Fibroblast of the conjunctiva (primary cell): ENCODE data around the gene KDM2A.
"Not testable (repeated sequence)": the region's sequence is repeated elsewhere in the genome, so short reads cannot be mapped to it uniquely, and the experiment has no call there.

Experiments used
- DNase-seq: peaks from one replicate; pipeline ENCODE4 v3.0.0-alpha.2; 2010; ENCODE audit warnings: low read depth

KDM2A gene

GRCh38 chr11:67238894-67239782, 120.1 kb downstream of the KDM2A start:
- DNase-seq = no peak

- peak; percentile 98 for DNase-seq
Observed at GRCh38 chr11:67239783-67240575, 120.9 kb downstream of the KDM2A start.

DNA sequence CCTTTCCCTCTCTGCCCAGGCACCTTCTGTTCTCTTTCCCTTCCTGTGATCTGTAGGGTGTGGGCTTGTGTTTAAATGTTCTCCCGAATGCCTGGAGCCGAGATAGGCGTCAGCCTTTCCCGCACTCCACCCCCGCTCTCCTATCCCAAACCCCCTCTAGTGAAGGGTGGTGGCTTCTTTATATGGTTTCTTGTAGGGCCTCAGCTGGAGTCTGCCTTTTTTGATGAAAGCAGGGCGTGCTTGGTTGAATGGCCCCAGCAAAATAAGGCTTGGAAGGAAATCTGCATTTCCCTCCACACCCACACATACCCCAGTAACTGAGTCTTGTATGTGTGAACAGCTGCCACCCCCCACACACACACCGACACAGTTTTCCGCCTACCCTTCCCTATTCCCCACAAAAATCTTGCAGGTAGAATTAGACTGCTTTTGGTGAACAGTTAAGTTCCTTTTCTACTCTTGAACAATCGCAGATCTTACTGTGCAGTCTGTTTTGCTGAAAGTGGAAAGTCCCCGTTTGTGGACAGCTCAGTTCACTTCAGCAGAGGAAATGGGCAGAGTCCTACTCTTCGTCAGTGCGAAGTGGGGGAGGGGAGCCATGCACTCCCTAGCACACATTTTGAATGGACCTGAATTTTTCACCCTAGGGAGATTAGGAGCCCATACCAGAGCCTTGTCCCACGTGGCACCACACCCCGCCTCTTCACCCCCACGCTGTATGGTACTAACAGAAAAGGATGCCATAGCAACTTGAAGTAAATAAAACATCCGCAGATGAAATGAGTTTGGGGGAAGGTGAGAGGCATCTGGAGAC, 121.7 kb downstream of the KDM2A start:
- DNase-seq = peak; percentile 65

GRCh38 chr11:67242548-67242947, 123.5 kb downstream of the KDM2A start:
- no peak for DNase-seq

- DNase-seq = no peak
Observed at GRCh38 chr11:67243051-67243450, 124.0 kb downstream of the KDM2A start.

DNA sequence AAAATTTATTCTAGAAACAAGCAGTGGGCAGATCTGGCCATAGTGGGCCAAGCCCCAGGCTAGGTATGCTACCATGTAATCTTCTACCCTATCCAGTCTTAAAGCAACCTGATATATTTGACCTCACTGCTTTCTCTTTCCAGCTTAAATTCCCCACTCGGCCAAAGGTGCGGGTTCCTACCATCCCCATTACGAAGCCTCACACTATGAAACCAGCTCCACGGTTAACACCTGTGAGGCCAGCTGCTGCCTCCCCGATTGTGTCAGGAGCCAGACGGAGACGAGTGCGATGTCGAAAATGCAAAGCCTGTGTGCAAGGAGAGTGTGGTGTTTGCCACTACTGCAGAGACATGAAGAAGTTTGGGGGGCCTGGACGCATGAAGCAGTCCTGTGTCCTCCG, 126.0 kb downstream of the KDM2A start:
- DNase-seq = no peak

DNA sequence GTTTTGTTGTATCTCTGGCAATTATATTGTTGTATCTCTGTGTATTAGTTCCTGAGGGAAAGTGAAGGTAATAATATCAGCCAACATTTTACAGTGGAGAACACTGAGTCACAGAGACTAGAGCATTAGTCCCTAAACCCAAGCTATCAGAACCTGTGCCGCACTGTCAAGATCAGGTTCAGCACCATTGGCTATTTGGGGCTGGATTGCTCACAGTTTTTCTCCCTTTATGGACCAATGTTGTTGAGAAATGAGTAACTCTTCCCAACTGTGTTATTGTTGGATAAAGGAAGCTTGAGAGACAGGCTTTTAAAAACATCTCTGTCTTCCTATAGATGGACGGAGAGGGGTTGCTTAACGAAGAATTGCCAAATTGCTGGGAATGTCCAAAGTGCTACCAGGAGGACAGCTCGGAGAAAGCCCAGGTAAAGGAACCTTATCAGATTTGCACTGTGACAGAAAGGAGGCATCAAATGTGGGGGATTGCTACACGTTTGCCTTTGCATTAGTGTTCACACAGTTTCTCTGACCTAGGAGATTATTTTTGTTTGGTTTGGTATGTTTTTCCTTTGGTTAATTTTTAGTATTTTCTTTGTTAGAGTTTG, 129.0 kb downstream of the KDM2A start:
- DNase-seq = no peak

- no peak for DNase-seq
Observed at GRCh38 chr11:67248653-67249052, 129.6 kb downstream of the KDM2A start.

DNA sequence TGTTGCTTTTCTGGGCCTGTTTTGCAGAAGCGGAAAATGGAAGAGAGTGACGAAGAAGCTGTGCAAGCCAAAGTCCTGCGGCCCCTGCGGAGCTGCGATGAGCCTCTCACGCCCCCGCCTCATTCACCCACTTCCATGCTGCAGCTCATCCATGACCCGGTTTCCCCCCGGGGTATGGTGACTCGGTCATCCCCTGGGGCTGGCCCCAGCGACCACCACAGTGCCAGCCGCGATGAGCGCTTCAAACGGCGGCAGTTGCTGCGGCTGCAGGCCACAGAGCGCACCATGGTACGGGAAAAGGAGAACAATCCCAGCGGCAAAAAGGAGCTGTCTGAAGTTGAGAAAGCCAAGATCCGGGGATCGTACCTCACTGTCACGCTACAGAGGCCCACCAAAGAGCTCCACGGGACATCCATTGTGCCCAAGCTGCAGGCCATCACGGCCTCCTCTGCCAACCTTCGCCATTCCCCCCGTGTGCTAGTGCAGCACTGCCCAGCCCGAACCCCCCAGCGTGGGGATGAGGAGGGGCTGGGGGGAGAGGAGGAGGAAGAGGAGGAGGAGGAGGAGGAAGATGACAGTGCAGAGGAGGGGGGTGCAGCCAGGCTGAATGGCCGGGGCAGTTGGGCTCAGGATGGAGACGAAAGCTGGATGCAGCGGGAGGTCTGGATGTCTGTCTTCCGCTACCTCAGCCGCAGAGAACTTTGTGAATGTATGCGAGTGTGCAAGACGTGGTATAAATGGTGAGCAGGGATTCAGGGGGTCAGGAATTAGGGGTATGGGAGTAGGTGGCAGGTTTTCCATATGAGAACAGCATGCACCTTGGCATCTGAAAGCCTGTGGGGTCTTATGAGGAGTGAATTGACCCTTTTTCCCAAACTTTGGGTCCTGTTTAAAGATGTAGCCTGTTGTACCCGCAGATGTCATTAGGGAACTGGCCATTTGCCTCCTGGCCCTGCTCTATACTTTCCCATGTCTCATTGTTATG, 131.3 kb downstream of the KDM2A start:
- DNase-seq = no peak

DNA sequence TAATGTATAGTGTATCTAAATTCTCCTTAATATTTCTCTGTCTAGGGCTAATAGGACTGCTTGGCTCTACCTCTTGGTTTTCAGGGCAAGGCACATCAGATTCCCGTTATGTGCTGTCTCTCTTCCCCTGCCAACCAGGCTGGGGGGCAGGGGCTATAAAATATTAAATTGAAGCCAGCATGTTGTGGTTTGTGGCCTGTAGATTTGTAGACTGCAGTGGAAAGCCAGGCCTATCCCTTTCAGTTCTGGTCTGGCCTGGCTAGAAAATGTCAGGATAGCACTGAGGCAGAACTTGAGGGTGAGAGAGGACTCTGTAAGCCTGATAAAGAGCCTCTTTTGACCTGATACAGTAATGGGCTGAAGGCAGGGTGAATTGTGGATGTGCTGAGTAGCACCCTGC, 132.8 kb downstream of the KDM2A start:
- no peak for DNase-seq

DNA sequence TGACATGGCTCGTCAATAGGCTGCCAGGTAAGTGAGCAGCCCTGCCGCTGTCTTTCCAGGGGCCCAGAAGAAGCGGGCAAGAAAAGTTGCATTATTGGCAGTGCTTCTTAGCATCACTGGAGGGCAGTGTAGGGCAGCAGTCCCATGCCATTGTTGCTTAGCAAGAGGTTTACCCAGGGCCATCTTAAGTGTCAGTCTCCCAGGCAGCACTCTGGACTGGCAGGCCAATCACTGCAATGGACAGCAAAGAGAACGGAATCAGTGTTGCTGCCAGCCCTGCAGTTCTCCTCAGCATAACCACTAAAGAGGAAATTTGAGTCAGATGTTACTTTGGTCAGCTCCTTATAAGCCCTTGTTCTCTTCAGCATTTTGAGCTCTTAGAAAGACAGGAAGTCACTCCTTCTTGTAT, 133.8 kb downstream of the KDM2A start:
- DNase-seq = peak; percentile 46

DNA sequence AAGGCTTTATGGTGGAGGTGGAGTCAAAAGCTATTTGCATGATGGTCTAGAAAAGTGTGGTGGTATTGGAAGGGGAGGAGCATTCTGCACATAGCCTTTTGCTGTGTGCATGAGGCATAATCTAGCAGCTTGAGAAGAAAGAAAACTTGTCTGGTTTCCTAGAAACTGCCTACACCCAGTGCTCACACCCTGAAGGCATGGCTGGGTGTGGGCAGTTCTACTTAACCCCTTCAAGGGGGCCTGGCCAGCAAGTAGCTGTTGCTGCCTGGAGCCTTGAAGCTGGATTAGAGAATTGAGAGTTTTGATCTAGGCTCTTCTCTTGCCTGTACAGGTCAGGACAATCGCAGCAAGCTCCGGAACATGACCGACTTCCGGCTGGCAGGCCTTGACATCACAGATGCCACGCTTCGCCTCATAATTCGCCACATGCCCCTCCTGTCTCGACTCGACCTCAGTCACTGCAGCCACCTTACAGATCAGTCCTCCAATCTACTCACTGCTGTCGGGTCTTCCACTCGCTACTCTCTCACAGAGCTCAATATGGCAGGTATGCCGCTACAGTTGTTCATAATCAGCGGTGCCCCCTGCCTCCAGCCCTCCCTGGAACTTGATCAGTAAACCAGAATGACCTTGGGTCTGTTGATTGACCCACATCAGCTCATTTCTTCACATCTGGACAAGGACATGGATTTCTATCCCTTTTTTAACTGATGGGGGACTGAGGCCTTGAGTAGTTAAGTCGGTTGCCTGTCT, 135.0 kb downstream of the KDM2A start:
- no peak for DNase-seq

DNA sequence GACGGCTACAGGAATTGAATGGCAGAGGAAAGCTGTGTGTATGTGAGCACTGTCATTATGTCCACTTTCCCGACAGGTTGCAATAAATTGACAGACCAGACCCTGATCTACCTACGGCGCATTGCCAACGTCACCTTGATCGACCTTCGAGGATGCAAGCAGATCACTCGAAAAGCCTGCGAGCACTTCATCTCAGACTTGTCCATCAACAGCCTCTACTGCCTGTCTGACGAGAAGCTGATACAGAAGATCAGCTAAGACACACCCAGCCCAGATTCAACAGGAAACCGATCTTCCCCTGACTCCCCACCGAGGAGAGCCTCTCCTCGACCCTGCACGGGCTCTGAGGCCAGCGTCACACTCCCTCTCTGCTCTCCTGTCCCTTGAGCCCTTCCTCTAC, 135.7 kb downstream of the KDM2A start:
- no peak for DNase-seq

GRCh38 chr11:67255353-67255752, 136.3 kb downstream of the KDM2A start:
- no peak for DNase-seq

- DNase-seq = no peak
Observed at GRCh38 chr11:67255864-67256263, 136.8 kb downstream of the KDM2A start.

DNA sequence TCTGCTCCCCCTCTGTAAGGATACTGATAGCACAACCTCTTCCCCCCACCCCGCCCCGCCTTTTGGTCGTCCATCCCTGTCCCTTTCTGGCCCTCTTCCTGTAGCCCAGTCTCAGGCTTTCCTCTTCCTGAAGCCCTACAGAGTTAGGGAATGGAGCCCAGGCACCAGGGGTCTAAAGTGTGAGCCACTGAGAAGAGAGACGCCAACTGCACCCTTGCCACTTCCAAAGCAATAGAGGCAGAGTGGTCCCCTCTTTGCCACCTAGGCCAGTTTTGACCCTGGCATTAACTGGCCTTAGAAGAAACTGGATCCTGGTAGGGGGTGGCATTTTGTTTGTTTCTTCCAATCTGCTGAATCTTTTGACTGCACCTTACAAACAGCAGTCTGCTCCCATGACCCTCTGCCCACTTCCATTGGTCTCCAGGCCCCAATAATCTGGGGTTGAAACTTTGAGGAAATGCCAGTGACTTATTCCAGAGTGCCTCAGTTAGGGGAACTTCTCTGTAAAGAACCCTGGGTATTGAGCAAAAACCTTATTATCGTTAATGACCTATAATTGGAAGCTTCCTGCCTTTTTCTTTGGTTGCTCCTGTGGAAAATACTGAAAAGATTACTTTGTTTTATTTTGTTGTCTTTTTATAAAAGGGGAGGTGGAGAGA, 137.5 kb downstream of the KDM2A start:
- DNase-seq = no peak

DNA sequence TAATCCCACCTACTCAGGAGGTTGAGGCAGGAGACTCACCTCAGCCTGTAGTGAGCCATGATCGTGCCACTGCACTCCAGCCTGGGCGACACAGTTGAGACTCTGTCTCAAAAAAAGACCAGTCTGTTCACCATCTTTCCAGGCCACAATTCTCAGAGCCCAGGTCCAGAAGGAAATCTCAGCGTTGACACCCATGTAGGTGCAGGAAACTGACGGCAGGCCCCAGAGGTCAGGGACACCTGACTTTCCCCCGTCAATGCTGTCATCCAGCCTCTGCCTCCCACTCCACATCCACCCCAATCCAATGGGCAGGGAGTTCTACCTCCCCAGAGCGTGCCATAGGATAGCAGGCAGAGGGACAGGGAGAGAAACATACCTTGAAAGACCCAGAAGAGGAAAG, 141.3 kb downstream of the KDM2A start:
- DNase-seq = no peak

GRCh38 chr11:67260885-67261639, 142.0 kb downstream of the KDM2A start:
- DNase-seq = not testable (repeated sequence)

- no peak for DNase-seq
Observed at GRCh38 chr11:67261640-67261945, 142.5 kb downstream of the KDM2A start.
